H9 (cell line): Measurements from ENCODE around the gene EFCAB5. TPM values are rescaled to one million over a fixed set of nuclear protein-coding genes. Genes with fewer than 3 reads are reported as not detected.
"Not testable (repeated sequence)": the region's sequence is repeated elsewhere in the genome, so short reads cannot be mapped to it uniquely, and the experiment has no call there.

ENCODE experiments used
- DNase-seq: peaks from one replicate; pipeline ENCODE4 v3.0.0-alpha.2; 2017
- H2AFZ ChIP-seq: one replicate; pipeline ENCODE4 v1.6.1; 2013; ENCODE audit warnings: mild to moderate bottlenecking, low read length, control low read depth, moderate library complexity
- H2AK5ac ChIP-seq: 2 replicates; pipeline ENCODE4 v1.6.1; 2013; ENCODE audit warnings: low read length, control low read depth, mixed read lengths; ENCODE audit not compliant: insufficient read length
- H2BK120ac ChIP-seq: one replicate; pipeline ENCODE4 v1.6.1; 2013; ENCODE audit warnings: low read depth, mild to moderate bottlenecking, low read length, control low read depth, inconsistent platforms; ENCODE audit not compliant: poor library complexity, severe bottlenecking
- H2BK12ac ChIP-seq: 2 replicates; pipeline ENCODE4 v1.6.1; 2013; ENCODE audit warnings: low read length, control low read depth, mixed read lengths, low read depth; ENCODE audit not compliant: insufficient read length
- H2BK15ac ChIP-seq: 2 replicates; pipeline ENCODE4 v1.6.1; 2013; ENCODE audit warnings: low read depth, low read length, control low read depth
- H2BK20ac ChIP-seq: one replicate; pipeline ENCODE4 v1.6.1; 2013; ENCODE audit warnings: low read depth, mild to moderate bottlenecking, low read length, control low read depth, inconsistent platforms; ENCODE audit not compliant: poor library complexity, severe bottlenecking
- H2BK5ac ChIP-seq: 2 replicates; pipeline ENCODE4 v1.6.1; 2013; ENCODE audit warnings: low read length, control low read depth, mixed read lengths; ENCODE audit not compliant: insufficient read length
- H3K14ac ChIP-seq: 2 replicates; pipeline ENCODE4 v1.6.1; 2013; ENCODE audit warnings: low read length, control low read depth; ENCODE audit not compliant: insufficient read depth
- H3K18ac ChIP-seq: 2 replicates; pipeline ENCODE4 v1.6.1; 2013; ENCODE audit warnings: low read depth, mild to moderate bottlenecking, mixed read lengths, low read length, control low read depth; ENCODE audit not compliant: insufficient read length
- H3K23ac ChIP-seq: 2 replicates; pipeline ENCODE4 v1.6.1; 2013; ENCODE audit warnings: low read length, control low read depth, mixed read lengths, low read depth; ENCODE audit not compliant: insufficient read length
- H3K23me2 ChIP-seq: 2 replicates; pipeline ENCODE4 v1.6.1; 2013; ENCODE audit warnings: low read depth, mild to moderate bottlenecking, mixed read lengths, low read length, control low read depth; ENCODE audit not compliant: insufficient read length, poor library complexity, severe bottlenecking
- H3K27ac ChIP-seq: 2 replicates; pipeline ENCODE4 v1.5.1; 2013; ENCODE audit warnings: low read length, control low read depth, mixed read lengths, low read depth; ENCODE audit not compliant: insufficient read length
- H3K27me3 ChIP-seq: 2 replicates; pipeline ENCODE4 v1.6.1; 2013; ENCODE audit warnings: low read length, control low read depth, inconsistent platforms; ENCODE audit not compliant: insufficient read depth
- H3K4ac ChIP-seq: 2 replicates; pipeline ENCODE4 v1.6.1; 2013; ENCODE audit warnings: low read depth, mild to moderate bottlenecking, control low read depth, inconsistent platforms, low read length, moderate library complexity
- H3K4me1 ChIP-seq: 2 replicates; pipeline ENCODE4 v1.6.1; 2013; ENCODE audit warnings: low read length, control low read depth, inconsistent platforms; ENCODE audit not compliant: insufficient read depth
- H3K4me2 ChIP-seq: 2 replicates; pipeline ENCODE4 v1.6.1; 2013; ENCODE audit warnings: low read length, control low read depth, mixed read lengths; ENCODE audit not compliant: insufficient read length, insufficient read depth
- H3K56ac ChIP-seq: 2 replicates; pipeline ENCODE4 v1.6.1; 2013; ENCODE audit warnings: low read depth, mild to moderate bottlenecking, mixed read lengths, low read length, control low read depth; ENCODE audit not compliant: insufficient read length
- H3K79me1 ChIP-seq: 2 replicates; pipeline ENCODE4 v1.6.1; 2013; ENCODE audit warnings: low read depth, mild to moderate bottlenecking, moderate library complexity, low read length, control low read depth, inconsistent platforms; ENCODE audit not compliant: insufficient read depth, poor library complexity, severe bottlenecking
- H3K79me2 ChIP-seq: 2 replicates; pipeline ENCODE4 v1.6.1; 2013; ENCODE audit warnings: low read length, control low read depth, inconsistent platforms; ENCODE audit not compliant: insufficient read depth
- H3K9ac ChIP-seq: 2 replicates; pipeline ENCODE4 v1.6.1; 2013; ENCODE audit warnings: low read length, control low read depth, mixed read lengths; ENCODE audit not compliant: insufficient read length; ENCODE audit errors: extremely low read depth
- H3K9me3 ChIP-seq: one replicate; pipeline ENCODE4 v1.6.1; 2013; ENCODE audit warnings: low read depth, low read length, inconsistent platforms; ENCODE audit not compliant: control insufficient read depth
- H3T11ph ChIP-seq: one replicate; pipeline ENCODE4 v1.6.1; 2013; ENCODE audit warnings: mild to moderate bottlenecking, low read length, control low read depth, inconsistent platforms
- H4K20me1 ChIP-seq: one replicate; pipeline ENCODE4 v1.6.1; 2013; ENCODE audit not compliant: control insufficient read depth, insufficient read length, insufficient read depth
- H4K5ac ChIP-seq: 2 replicates; pipeline ENCODE4 v1.6.1; 2013; ENCODE audit warnings: low read depth, mild to moderate bottlenecking, mixed read lengths, low read length, control low read depth; ENCODE audit not compliant: insufficient read length
- H4K8ac ChIP-seq: replicated peaks from 2 replicates; pipeline ENCODE4 v1.6.1; 2013; ENCODE audit warnings: low read length, control low read depth, mixed read lengths, low read depth; ENCODE audit not compliant: insufficient read length
- H4K91ac ChIP-seq: 2 replicates; pipeline ENCODE4 v1.6.1; 2013; ENCODE audit warnings: low read depth, mild to moderate bottlenecking, moderate library complexity, mixed read lengths, low read length, control low read depth; ENCODE audit not compliant: insufficient read length
- H3K27ac Mint-ChIP-seq, 3 experiments: 2 replicates in 2 of 3; 3 replicates in 1 of 3; pipeline ENCODE4 v1.8.0; 2020 to 2021; ENCODE audit warnings: mixed read lengths in 3 of 3, mild to moderate bottlenecking in 1 of 3, moderate library complexity in 1 of 3
- H3K27me3 Mint-ChIP-seq: 2 replicates; pipeline ENCODE4 v1.8.0; 2021; ENCODE audit warnings: low read depth, mild to moderate bottlenecking, moderate library complexity, mixed read lengths
- H3K36me3 Mint-ChIP-seq, 3 experiments: 2 replicates in 2 of 3; 3 replicates in 1 of 3; pipeline ENCODE4 v1.8.0; 2020 to 2021; ENCODE audit warnings: low read depth in 3 of 3, mixed read lengths in 3 of 3; ENCODE audit not compliant: insufficient read depth in 1 of 3
- H3K4me1 Mint-ChIP-seq, 2 experiments: 2 replicates each; pipeline ENCODE4 v1.8.0; 2020; ENCODE audit warnings: mixed read lengths in 2 of 2
- H3K4me3 Mint-ChIP-seq, 2 experiments: 2 replicates in 1 of 2; 3 replicates in 1 of 2; pipeline ENCODE4 v1.8.0; 2020 to 2021; ENCODE audit warnings: mild to moderate bottlenecking in 2 of 2, mixed read lengths in 2 of 2, moderate library complexity in 1 of 2
- H3K9me3 Mint-ChIP-seq, 2 experiments: 2 replicates in 1 of 2; 3 replicates in 1 of 2; pipeline ENCODE4 v1.8.0; 2020; ENCODE audit warnings: mild to moderate bottlenecking in 2 of 2, mixed read lengths in 2 of 2, moderate library complexity in 1 of 2
- WGBS: extraction: QIAGEN DNeasy Blood & Tissue Kit; methylation state at CpG from one replicate; pipeline ENCODE4 v1.1.7; 2013; ENCODE audit warnings: missing lambda C conversion rate, low lambda C conversion rate, mixed read lengths; ENCODE audit not compliant: insufficient read length; ENCODE audit errors: extremely low coverage; 5-methylcytosine and 5-hydroxymethylcytosine counted together
- total RNA-seq: library from RNA; stranded (reverse); gene quantifications from 2 replicates; pipeline ENCODE4 v1.2.1, GENCODE V29; 2021
- TF ChIP-seq, protein P1 (sequence below): fragments of 200-600 bp; sonication (generic); conservative IDR thresholded peaks from 3 replicates; pipeline ENCODE4 v1.8.0; 2021; ENCODE audit warnings: antibody characterized with exemption, mild to moderate bottlenecking

The EFCAB5 gene
- total RNA-seq, 1 experiment from 2014 or later: not detected

DNA sequence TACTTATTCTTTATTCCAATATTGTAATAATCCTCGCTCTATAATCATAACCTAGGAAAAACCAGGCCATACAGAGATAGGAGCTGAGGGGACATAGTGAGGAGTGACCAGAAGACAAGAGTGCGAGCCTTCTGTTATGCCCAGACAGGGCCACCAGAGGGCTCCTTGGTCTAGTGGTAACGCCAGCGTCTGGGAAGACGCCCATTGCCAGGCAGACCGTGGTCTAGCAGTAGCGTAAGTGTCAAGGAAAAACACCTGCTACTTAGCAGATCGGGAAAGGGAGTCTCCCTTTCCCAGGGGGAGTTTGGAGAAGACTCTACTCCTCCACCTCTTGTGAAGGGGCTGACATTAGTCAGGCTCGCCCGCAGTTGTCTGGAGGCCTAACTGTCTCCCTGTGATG is 70.5 kb downstream of the EFCAB5 start:
- not testable (repeated sequence) for H2BK12ac ChIP-seq, H3K4me3 Mint-ChIP-seq, H2AFZ ChIP-seq, H3K27ac Mint-ChIP-seq, H3K14ac ChIP-seq, H2BK15ac ChIP-seq, H2BK20ac ChIP-seq, H3K4me1 Mint-ChIP-seq, H3K56ac ChIP-seq, H3K4ac ChIP-seq, H3K23ac ChIP-seq, H3K27ac ChIP-seq, H3K4me2 ChIP-seq, H3K4me1 ChIP-seq, H4K5ac ChIP-seq, H4K8ac ChIP-seq, H4K20me1 ChIP-seq, H3K79me1 ChIP-seq, H2AK5ac ChIP-seq, H2BK120ac ChIP-seq, H3K18ac ChIP-seq, H3K9me3 ChIP-seq, H3K23me2 ChIP-seq, H3K27me3 ChIP-seq, DNase-seq, H3K9ac ChIP-seq, H2BK5ac ChIP-seq, H3K79me2 ChIP-seq, H3T11ph ChIP-seq, H3K27me3 Mint-ChIP-seq, H4K91ac ChIP-seq
- TF ChIP-seq, protein P1, sequence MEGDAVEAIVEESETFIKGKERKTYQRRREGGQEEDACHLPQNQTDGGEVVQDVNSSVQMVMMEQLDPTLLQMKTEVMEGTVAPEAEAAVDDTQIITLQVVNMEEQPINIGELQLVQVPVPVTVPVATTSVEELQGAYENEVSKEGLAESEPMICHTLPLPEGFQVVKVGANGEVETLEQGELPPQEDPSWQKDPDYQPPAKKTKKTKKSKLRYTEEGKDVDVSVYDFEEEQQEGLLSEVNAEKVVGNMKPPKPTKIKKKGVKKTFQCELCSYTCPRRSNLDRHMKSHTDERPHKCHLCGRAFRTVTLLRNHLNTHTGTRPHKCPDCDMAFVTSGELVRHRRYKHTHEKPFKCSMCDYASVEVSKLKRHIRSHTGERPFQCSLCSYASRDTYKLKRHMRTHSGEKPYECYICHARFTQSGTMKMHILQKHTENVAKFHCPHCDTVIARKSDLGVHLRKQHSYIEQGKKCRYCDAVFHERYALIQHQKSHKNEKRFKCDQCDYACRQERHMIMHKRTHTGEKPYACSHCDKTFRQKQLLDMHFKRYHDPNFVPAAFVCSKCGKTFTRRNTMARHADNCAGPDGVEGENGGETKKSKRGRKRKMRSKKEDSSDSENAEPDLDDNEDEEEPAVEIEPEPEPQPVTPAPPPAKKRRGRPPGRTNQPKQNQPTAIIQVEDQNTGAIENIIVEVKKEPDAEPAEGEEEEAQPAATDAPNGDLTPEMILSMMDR: peak; percentile 51
- Mint-ChIP-seq H3K9me3 (peaks cover 30 to 33% of the 10 kb centered on the region in 2 experiments), H3K36me3 (peaks cover 8 to 13% (median 10%) of the 10 kb centered on the region in 3 experiments)
- no CpG with 5 or more reads among the region's 10 CpGs for WGBS
